ENCODE data around the gene COPS7A.
A peak's percentile ranks its signal among the peaks of the same experiment; 100 is the strongest.

The COPS7A gene

DNA sequence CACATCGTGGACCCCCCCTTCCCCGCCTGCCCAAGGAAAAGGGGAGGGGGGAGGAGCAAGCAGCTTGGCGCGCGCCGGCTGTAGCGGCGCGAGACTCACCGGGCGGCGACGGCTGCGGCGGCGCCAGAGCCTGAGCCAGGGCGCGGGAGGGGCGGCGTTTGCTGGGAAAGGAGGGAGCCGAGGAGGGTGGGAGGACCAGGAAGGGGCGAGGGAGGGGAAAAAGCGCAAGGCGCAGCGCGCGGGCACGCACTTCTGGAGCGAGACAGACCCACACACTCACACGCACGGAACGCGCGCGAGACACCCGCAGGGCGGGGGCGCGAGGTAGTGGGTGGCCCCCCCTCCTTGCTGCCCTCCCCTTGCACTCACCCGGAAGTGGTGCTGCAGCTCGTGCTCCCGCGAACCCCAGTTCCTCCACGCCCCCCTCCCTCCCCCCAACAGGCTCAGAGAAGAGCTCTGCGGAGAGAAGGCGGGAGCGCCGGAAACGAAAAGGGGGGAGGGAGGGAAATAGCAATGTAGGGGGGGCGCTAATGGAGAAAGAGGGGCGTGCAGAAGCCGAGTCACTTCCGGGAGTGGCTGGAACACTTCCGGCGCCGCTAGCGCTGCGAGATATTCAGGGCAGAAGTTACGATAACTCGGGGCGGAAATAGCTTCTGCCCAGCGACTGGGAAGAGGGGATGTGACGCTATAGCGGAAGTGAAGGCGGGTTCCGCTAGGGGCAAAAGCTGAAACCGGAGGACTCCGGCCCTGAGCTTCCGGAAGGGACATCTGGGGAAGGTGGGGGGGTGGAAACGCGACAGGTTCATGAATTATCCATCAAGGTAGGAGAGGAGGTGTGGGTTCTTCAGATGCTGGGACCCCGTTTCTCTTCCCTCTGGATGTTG lies 34.6 kb upstream of the COPS7A start, which contains the start of gene ZNF384:
Gene ZNF384 (minus strand): TSS at position 377 of the 884 bp plus-strand sequence. CDS start 9,855 bp downstream, outside the sequence.
- CTCF ChIA-PET = interaction anchor here (0.7 to 2.3 kb wide), 12 partner anchors 9 to 181 kb away, joined by 3 to 17 read pairs (median 4); partner anchors contain the start of genes MLF2 and PTMS
- TF ChIP-seq, protein P1, sequence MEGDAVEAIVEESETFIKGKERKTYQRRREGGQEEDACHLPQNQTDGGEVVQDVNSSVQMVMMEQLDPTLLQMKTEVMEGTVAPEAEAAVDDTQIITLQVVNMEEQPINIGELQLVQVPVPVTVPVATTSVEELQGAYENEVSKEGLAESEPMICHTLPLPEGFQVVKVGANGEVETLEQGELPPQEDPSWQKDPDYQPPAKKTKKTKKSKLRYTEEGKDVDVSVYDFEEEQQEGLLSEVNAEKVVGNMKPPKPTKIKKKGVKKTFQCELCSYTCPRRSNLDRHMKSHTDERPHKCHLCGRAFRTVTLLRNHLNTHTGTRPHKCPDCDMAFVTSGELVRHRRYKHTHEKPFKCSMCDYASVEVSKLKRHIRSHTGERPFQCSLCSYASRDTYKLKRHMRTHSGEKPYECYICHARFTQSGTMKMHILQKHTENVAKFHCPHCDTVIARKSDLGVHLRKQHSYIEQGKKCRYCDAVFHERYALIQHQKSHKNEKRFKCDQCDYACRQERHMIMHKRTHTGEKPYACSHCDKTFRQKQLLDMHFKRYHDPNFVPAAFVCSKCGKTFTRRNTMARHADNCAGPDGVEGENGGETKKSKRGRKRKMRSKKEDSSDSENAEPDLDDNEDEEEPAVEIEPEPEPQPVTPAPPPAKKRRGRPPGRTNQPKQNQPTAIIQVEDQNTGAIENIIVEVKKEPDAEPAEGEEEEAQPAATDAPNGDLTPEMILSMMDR (IDR thresholded peaks at IDR 0.05; ENCODE audit: insufficient read depth, low read length, missing control alignments) = no peak
- peak; percentile 93 for DNase-seq (ENCODE audit: low read depth, low spot score)
- peak within 1 kb of the TSS; percentile 93 for H3K4me3 ChIP-seq (ENCODE audit: low read depth, low read length)
- POLR2A ChIA-PET = interaction anchor here (0.5 to 2.1 kb wide), 19 partner anchors 9 to 280 kb away, joined by 3 to 19 read pairs (median 4); partner anchors contain the start of genes CDCA3, COPS7A, GAPDH and LAG3

DNA sequence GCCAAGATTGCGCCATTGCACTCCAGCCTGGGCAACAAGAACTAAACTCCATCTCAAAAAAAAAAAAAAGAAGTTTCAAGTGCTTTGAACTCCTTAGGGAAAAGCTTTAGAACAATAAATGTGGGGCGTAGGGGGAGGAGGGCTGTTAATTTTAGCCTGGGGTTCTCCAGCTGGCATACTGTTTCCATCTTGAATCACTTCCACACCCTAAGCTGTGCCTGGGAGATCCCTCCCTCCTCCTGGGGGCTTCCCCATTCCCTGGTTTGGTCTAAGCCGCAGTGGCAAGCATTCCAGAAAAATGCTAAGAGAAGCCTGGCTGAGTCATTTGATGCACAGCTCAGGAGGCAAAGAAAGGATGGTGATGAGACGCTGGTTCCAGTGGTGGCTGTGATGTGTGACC lies 32.4 kb upstream of the COPS7A start:
- peak; percentile 63 for DNase-seq (ENCODE audit: low read depth, low spot score)
- POLR2A ChIA-PET = interaction anchor here (0.7 to 1.1 kb wide), 3 partner anchors 130 to 159 kb away, joined by 3 read pairs; partner anchors contain the start of genes GAPDH and GPR162
- H3K4me3 ChIP-seq (ENCODE audit: low read depth, low read length) = no peak overlapping the region
- TF ChIP-seq, protein P1 (IDR thresholded peaks at IDR 0.05; ENCODE audit: insufficient read depth, low read length, missing control alignments) = no peak
- CTCF ChIA-PET = interaction anchor here (0.6 to 3.0 kb wide), 6 partner anchors 8 to 74 kb away, joined by 3 to 13 read pairs (median 4); partner anchors contain the start of gene MLF2

DNA sequence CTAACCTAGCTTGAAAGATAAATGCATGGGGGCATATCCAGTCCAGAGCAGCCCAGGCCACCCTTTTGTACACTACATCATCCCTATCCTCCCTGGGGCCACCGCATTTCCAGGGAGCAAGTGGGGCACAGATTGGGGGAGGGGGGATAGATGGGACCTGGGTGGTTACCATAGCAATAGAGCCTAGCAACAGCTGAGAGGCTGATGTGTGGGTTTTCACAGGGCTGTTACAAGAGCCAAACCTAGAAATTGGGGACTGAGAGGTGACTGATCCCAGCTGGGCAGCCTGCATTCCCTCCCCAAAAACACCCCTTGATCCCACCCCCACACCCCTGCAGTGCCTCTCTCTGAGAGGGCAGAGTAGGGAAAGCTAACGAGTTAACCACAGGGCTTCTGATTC lies 31.0 kb upstream of the COPS7A start:
- no peak overlapping the region for H3K4me3 ChIP-seq (ENCODE audit: low read depth, low read length)
- TF ChIP-seq, protein P1 (IDR thresholded peaks at IDR 0.05; ENCODE audit: insufficient read depth, low read length, missing control alignments) = no peak
- POLR2A ChIA-PET = no interaction called here
- no peak for DNase-seq (ENCODE audit: low read depth, low spot score)
- CTCF ChIA-PET = interaction anchor here (1.2 to 3.0 kb wide), 3 partner anchors 27 to 72 kb away, joined by 3 to 13 read pairs (median 6); partner anchors contain the start of gene MLF2

DNA sequence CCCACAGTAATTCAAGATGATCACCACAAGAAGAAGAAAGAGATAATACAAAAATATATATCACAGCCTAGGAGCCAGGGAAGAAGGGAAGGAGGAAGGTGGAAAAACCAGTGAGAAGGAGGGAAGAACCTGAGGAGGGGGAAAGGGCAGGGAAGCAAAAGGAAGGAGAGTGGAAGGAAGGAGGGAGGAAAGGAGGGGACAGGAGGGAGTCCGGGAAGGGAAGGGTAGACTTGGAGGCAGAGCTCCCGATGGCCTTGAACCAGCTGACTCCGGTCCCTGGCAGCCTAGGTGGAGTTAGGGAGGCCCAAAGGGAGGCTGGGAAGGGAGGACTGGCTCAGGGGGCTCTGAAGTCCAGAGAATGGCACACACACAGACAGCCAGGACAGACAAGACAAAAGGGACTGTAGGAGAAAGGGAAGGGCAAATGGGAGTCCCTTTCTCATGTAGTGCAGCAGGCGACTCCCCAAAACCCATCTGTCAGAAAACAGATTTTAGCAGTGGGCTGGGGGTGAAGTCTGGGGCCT lies 30.0 kb upstream of the COPS7A start:
- TF ChIP-seq, protein P1 (IDR thresholded peaks at IDR 0.05; ENCODE audit: insufficient read depth, low read length, missing control alignments) = no peak
- POLR2A ChIA-PET = no interaction called here
- CTCF ChIA-PET = interaction anchor here (1.3 to 2.6 kb wide), 2 partner anchors 10 to 73 kb away, joined by 4 to 11 read pairs; no protein-coding TSS in a partner anchor
- no peak for DNase-seq (ENCODE audit: low read depth, low spot score)
- H3K4me3 ChIP-seq (ENCODE audit: low read depth, low read length) = no peak overlapping the region

DNA sequence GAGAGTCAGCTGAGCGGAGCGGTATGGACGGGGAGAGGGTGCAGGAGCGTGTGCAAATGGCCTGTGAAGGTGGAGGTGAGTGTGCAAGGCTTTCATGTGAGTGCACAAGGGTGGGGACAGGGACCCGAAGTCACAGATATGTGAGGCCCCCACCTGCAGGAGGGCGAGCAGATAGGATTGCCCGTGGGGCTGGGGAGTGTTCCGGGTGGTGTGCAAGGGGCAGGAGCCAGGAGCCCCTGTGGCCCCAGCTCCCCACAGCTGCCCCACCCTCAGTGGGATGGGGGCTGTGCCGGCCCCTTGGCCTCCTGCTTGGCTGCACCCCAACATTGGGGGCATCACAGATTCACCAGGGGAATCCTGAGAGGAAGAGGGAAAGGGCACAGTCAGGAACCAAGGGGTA lies 29.1 kb upstream of the COPS7A start:
- TF ChIP-seq, protein P1 (IDR thresholded peaks at IDR 0.05; ENCODE audit: insufficient read depth, low read length, missing control alignments) = no peak
- POLR2A ChIA-PET = no interaction called here
- CTCF ChIA-PET = interaction anchor here (2.6 to 5.8 kb wide), 2 partner anchors 11 to 73 kb away, joined by 11 to 99 read pairs; no protein-coding TSS in a partner anchor
- no peak overlapping the region for H3K4me3 ChIP-seq (ENCODE audit: low read depth, low read length)
- no peak for DNase-seq (ENCODE audit: low read depth, low spot score)

Measured in AG04449 (cell line).